Dedifferentiated amniotic fluid mesenchymal stem cell (primary cell): ENCODE results near the gene FKBP1A.

ENCODE experiments used
- DNase-seq: peaks from one replicate; pipeline ENCODE4 v3.0.0-alpha.2; 2016; ENCODE audit errors: extremely low spot score

The FKBP1A gene

GRCh38 chr20:1392693-1393506 lies at the start of gene FKBP1A:
FKBP1A (minus strand) TSS chr20:1393054; CDS start chr20:1392998, 56 bp downstream.
- peak; percentile 81 for DNase-seq

- no peak for DNase-seq
Observed at GRCh38 chr20:1442304-1442703, 49.5 kb upstream of the FKBP1A start.

GRCh38 chr20:1441133-1441532 lies 48.3 kb upstream of the FKBP1A start:
- no peak for DNase-seq

- DNase-seq = no peak
Observed at GRCh38 chr20:1440024-1440423, 47.2 kb upstream of the FKBP1A start.

- no peak for DNase-seq
Observed at GRCh38 chr20:1438361-1438760, 45.5 kb upstream of the FKBP1A start.

- DNase-seq = peak; percentile 37
Observed at GRCh38 chr20:1437235-1437904, 44.5 kb upstream of the FKBP1A start.

- DNase-seq = no peak
Observed at GRCh38 chr20:1436263-1436662, 43.4 kb upstream of the FKBP1A start.

GRCh38 chr20:1435337-1435699 lies 42.5 kb upstream of the FKBP1A start:
- no peak for DNase-seq

GRCh38 chr20:1434571-1435336 lies 41.9 kb upstream of the FKBP1A start:
- no peak for DNase-seq

GRCh38 chr20:1431158-1431557 lies 38.3 kb upstream of the FKBP1A start:
- no peak for DNase-seq

GRCh38 chr20:1430004-1430451 lies 37.2 kb upstream of the FKBP1A start:
- DNase-seq = no peak

GRCh38 chr20:1429143-1429728 lies 36.4 kb upstream of the FKBP1A start:
- DNase-seq = no peak

- no peak for DNase-seq
Observed at GRCh38 chr20:1427457-1428054, 34.7 kb upstream of the FKBP1A start.

GRCh38 chr20:1426231-1426849 lies 33.5 kb upstream of the FKBP1A start:
- DNase-seq = no peak

GRCh38 chr20:1424336-1424735 lies 31.5 kb upstream of the FKBP1A start:
- DNase-seq = no peak

GRCh38 chr20:1423625-1424106 lies 30.8 kb upstream of the FKBP1A start:
- DNase-seq = no peak

- no peak for DNase-seq
Observed at GRCh38 chr20:1423206-1423605, 30.4 kb upstream of the FKBP1A start.

GRCh38 chr20:1422753-1423152 lies 29.9 kb upstream of the FKBP1A start:
- DNase-seq = no peak

GRCh38 chr20:1420066-1420465 lies 27.2 kb upstream of the FKBP1A start:
- DNase-seq = no peak

- no peak for DNase-seq
Observed at GRCh38 chr20:1418350-1418749, 25.5 kb upstream of the FKBP1A start.

GRCh38 chr20:1417790-1418189 lies 24.9 kb upstream of the FKBP1A start:
- no peak for DNase-seq
